Osteocyte (in vitro differentiated cells): Measurements from ENCODE around the gene MYO1H. TPM values are rescaled to one million over a fixed set of nuclear protein-coding genes. Genes with fewer than 3 reads are reported as not detected.
"Not testable (repeated sequence)": the region's sequence is repeated elsewhere in the genome, so short reads cannot be mapped to it uniquely, and the experiment has no call there.

Experiments
- DNase-seq: peaks from one replicate; pipeline ENCODE4 v3.0.0; 2021; ENCODE audit warnings: mixed read lengths; ENCODE audit not compliant: unreplicated experiment; ENCODE audit errors: extremely low spot score
- H3K27ac Mint-ChIP-seq: one replicate; pipeline ENCODE4 v1.8.0; 2021; ENCODE audit warnings: mild to moderate bottlenecking, mixed read lengths; ENCODE audit not compliant: unreplicated experiment
- H3K27me3 Mint-ChIP-seq: one replicate; pipeline ENCODE4 v1.8.0; 2021; ENCODE audit warnings: mixed read lengths; ENCODE audit not compliant: unreplicated experiment
- H3K36me3 Mint-ChIP-seq: one replicate; pipeline ENCODE4 v1.8.0; 2021; ENCODE audit warnings: mixed read lengths; ENCODE audit not compliant: unreplicated experiment
- H3K4me1 Mint-ChIP-seq: one replicate; pipeline ENCODE4 v1.8.0; 2021; ENCODE audit warnings: mixed read lengths; ENCODE audit not compliant: unreplicated experiment
- H3K4me3 Mint-ChIP-seq: one replicate; pipeline ENCODE4 v1.8.0; 2021; ENCODE audit warnings: mild to moderate bottlenecking, moderate library complexity, mixed read lengths; ENCODE audit not compliant: unreplicated experiment
- H3K9me3 Mint-ChIP-seq: one replicate; pipeline ENCODE4 v1.8.0; 2021; ENCODE audit warnings: mixed read lengths; ENCODE audit not compliant: unreplicated experiment
- total RNA-seq: library from RNA; stranded (reverse); gene quantifications from 2 replicates; pipeline ENCODE4 v1.2.1, GENCODE V29; 2021
- TF ChIP-seq, protein P1 (sequence below): fragments of 200-600 bp; sonication (generic); IDR thresholded peaks from 2 replicates; pipeline ENCODE4 v1.5.0; 2021; ENCODE audit warnings: antibody characterized with exemption, mild to moderate bottlenecking, moderate library complexity

The MYO1H gene
- total RNA-seq, 1 donor from 2014 or later, result not detected

GRCh38 chr12:109388167-109388563, 40.5 kb downstream of the MYO1H start:
- Mint-ChIP-seq H3K27ac (no peak overlapping the region), H3K36me3 (no peaks in the 10 kb centered on the region), H3K4me1 (peaks cover 7% of the 10 kb centered on the region), H3K9me3 (no peaks in the 10 kb centered on the region), H3K27me3 (peaks cover 50% of the 10 kb centered on the region), H3K4me3 (no peak overlapping the region)
- DNase-seq, result no peak
- TF ChIP-seq, protein P1, sequence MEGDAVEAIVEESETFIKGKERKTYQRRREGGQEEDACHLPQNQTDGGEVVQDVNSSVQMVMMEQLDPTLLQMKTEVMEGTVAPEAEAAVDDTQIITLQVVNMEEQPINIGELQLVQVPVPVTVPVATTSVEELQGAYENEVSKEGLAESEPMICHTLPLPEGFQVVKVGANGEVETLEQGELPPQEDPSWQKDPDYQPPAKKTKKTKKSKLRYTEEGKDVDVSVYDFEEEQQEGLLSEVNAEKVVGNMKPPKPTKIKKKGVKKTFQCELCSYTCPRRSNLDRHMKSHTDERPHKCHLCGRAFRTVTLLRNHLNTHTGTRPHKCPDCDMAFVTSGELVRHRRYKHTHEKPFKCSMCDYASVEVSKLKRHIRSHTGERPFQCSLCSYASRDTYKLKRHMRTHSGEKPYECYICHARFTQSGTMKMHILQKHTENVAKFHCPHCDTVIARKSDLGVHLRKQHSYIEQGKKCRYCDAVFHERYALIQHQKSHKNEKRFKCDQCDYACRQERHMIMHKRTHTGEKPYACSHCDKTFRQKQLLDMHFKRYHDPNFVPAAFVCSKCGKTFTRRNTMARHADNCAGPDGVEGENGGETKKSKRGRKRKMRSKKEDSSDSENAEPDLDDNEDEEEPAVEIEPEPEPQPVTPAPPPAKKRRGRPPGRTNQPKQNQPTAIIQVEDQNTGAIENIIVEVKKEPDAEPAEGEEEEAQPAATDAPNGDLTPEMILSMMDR, result no peak

- Mint-ChIP-seq H3K9me3 (no peaks in the 10 kb centered on the region), H3K27me3 (peaks cover 44% of the 10 kb centered on the region), H3K4me1 (peaks cover 7% of the 10 kb centered on the region), H3K36me3 (no peaks in the 10 kb centered on the region), H3K4me3 (no peak overlapping the region), H3K27ac (no peak overlapping the region)
- no peak for DNase-seq
- TF ChIP-seq, protein P1, result no peak
Measured at GRCh38 chr12:109389146-109389545, 41.4 kb downstream of the MYO1H start.

GRCh38 chr12:109393437-109394345, 46.0 kb downstream of the MYO1H start:
- Mint-ChIP-seq H3K27ac (no peak overlapping the region), H3K36me3 (no peaks in the 10 kb centered on the region), H3K27me3 (peaks cover 26% of the 10 kb centered on the region), H3K4me3 (no peak overlapping the region), H3K4me1 (no peaks in the 10 kb centered on the region), H3K9me3 (no peaks in the 10 kb centered on the region)
- TF ChIP-seq, protein P1, result peak; percentile 91
- no peak for DNase-seq

DNA sequence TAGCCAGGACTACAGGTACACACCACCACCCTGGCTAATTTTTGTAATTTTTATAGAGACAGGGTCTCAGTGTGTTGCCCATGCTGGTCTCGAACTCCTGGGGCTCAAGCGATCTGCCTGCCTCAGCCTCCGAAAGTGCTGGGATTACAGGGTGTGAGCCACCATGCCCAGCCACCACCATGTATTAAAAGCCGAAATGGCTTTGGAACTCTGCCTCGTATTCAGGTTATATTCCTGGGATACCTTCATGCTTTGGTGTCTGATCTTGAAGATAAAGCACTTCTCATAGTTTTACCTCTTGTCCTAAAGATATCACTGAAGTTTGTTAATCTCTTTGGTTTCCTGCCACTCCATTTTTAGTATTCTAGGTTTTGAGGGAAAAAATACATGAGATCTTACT, 47.2 kb downstream of the MYO1H start:
- Mint-ChIP-seq H3K9me3 (no peaks in the 10 kb centered on the region), H3K4me3 (no peak overlapping the region), H3K27me3 (peaks cover 29% of the 10 kb centered on the region), H3K36me3 (no peaks in the 10 kb centered on the region), H3K4me1 (no peaks in the 10 kb centered on the region), H3K27ac (no peak overlapping the region)
- TF ChIP-seq, protein P1, result no peak
- DNase-seq, result no peak

- H3K27ac Mint-ChIP-seq, H3K4me3 Mint-ChIP-seq, H3K4me1 Mint-ChIP-seq, DNase-seq, H3K9me3 Mint-ChIP-seq, H3K36me3 Mint-ChIP-seq: not testable (repeated sequence)
- peaks cover 57% of the 10 kb centered on the region for H3K27me3 Mint-ChIP-seq
Measured at GRCh38 chr12:109404841-109405240, 57.1 kb downstream of the MYO1H start.

- not testable (repeated sequence) for DNase-seq, H3K27ac Mint-ChIP-seq, H3K9me3 Mint-ChIP-seq, H3K36me3 Mint-ChIP-seq, H3K4me3 Mint-ChIP-seq, H3K4me1 Mint-ChIP-seq
- peaks cover 48% of the 10 kb centered on the region for H3K27me3 Mint-ChIP-seq
Measured at GRCh38 chr12:109406147-109406546, 58.4 kb downstream of the MYO1H start.
